GM23338 (cell line): ENCODE results near the gene MAP3K10. TPM values are rescaled to one million over a fixed set of nuclear protein-coding genes. Genes with fewer than 3 reads are reported as not detected.
"Not testable (repeated sequence)": the region's sequence is repeated elsewhere in the genome, so short reads cannot be mapped to it uniquely, and the experiment has no call there.

Experiments used
- ATAC-seq: fragments of 200-7000 bp; cut with Tn5 transposase; 3 replicates; pipeline ENCODE4 v1.9.1; 2020
- DNase-seq: peaks from one replicate; pipeline ENCODE4 v3.0.0-alpha.2; 2015; ENCODE audit warnings: low spot score
- H2AFZ ChIP-seq: fragments of 200-600 bp; sonication (generic); 2 replicates; pipeline ENCODE4 v1.8.0; 2016; ENCODE audit warnings: antibody characterized with exemption, mild to moderate bottlenecking, moderate library complexity
- H3F3A ChIP-seq: fragments of 200-600 bp; sonication (generic); replicated peaks from 2 replicates; pipeline ENCODE4 v1.8.0; 2017; ENCODE audit warnings: antibody characterized with exemption, mixed run types, low read depth
- H3K27ac ChIP-seq: fragments of 200-600 bp; sonication (generic); 2 replicates; pipeline ENCODE4 v1.6.1; 2016; ENCODE audit warnings: low read depth
- H3K27me3 ChIP-seq: fragments of 200-600 bp; sonication (generic); 2 replicates; pipeline ENCODE4 v1.8.0; 2016; ENCODE audit warnings: mild to moderate bottlenecking, mixed run types, moderate library complexity; ENCODE audit not compliant: insufficient read depth
- H3K36me3 ChIP-seq: fragments of 200-600 bp; sonication (generic); 2 replicates; pipeline ENCODE4 v1.8.0; 2016; ENCODE audit warnings: mild to moderate bottlenecking; ENCODE audit not compliant: insufficient read depth
- H3K4me1 ChIP-seq: fragments of 200-600 bp; sonication (generic); 2 replicates; pipeline ENCODE4 v1.8.0; 2016; ENCODE audit warnings: mild to moderate bottlenecking, moderate library complexity; ENCODE audit not compliant: insufficient read depth
- H3K4me2 ChIP-seq: fragments of 200-600 bp; sonication (generic); 2 replicates; pipeline ENCODE4 v1.7.1; 2017; ENCODE audit warnings: mixed run types
- H3K4me3 ChIP-seq: fragments of 200-600 bp; sonication (generic); 2 replicates; pipeline ENCODE4 v1.6.1; 2016; ENCODE audit warnings: mixed run types
- H3K79me2 ChIP-seq: fragments of 200-600 bp; sonication (generic); replicated peaks from 2 replicates; pipeline ENCODE4 v1.8.0; 2017; ENCODE audit warnings: mild to moderate bottlenecking; ENCODE audit not compliant: insufficient read depth
- H3K9me2 ChIP-seq: fragments of 200-600 bp; sonication (generic); 2 replicates; pipeline ENCODE4 v1.8.0; 2017; ENCODE audit not compliant: insufficient read depth
- H4K20me1 ChIP-seq: fragments of 200-600 bp; sonication (generic); replicated peaks from 2 replicates; pipeline ENCODE4 v1.8.0; 2017; ENCODE audit warnings: mild to moderate bottlenecking; ENCODE audit not compliant: insufficient read depth
- H3K27ac Mint-ChIP-seq: 2 replicates; pipeline ENCODE4 v1.8.0; 2020; ENCODE audit warnings: inconsistent platforms, mild to moderate bottlenecking, moderate library complexity, mixed read lengths
- H3K27me3 Mint-ChIP-seq: 3 replicates; pipeline ENCODE4 v1.8.0; 2022; ENCODE audit warnings: low read depth, mild to moderate bottlenecking, moderate library complexity, mixed read lengths, inconsistent platforms; ENCODE audit not compliant: insufficient read depth, poor library complexity
- H3K36me3 Mint-ChIP-seq: 3 replicates; pipeline ENCODE4 v1.8.0; 2021; ENCODE audit warnings: low read depth, mild to moderate bottlenecking, inconsistent platforms, moderate library complexity, mixed read lengths
- H3K4me1 Mint-ChIP-seq: 3 replicates; pipeline ENCODE4 v1.8.0; 2020; ENCODE audit warnings: mild to moderate bottlenecking, inconsistent platforms, mixed read lengths
- H3K4me3 Mint-ChIP-seq: 3 replicates; pipeline ENCODE4 v1.8.0; 2021; ENCODE audit warnings: moderate library complexity, mild to moderate bottlenecking, inconsistent platforms, mixed read lengths
- H3K9me3 Mint-ChIP-seq: 3 replicates; pipeline ENCODE4 v1.8.0; 2020; ENCODE audit warnings: moderate library complexity, mild to moderate bottlenecking, inconsistent platforms, mixed read lengths
- EZH2 ChIP-seq: fragments of 200-600 bp; sonication (generic); IDR thresholded peaks from one replicate; pipeline ENCODE4 v1.8.0; 2017; ENCODE audit warnings: antibody characterized with exemption, mild to moderate bottlenecking, low read depth; ENCODE audit not compliant: unreplicated experiment
- REST ChIP-seq: IDR thresholded peaks from one replicate; pipeline ENCODE4 v1.6.1; 2018; ENCODE audit warnings: antibody characterized with exemption; ENCODE audit not compliant: unreplicated experiment
- STAT1 ChIP-seq: IDR thresholded peaks from one replicate; pipeline ENCODE4 v1.6.1; 2016; ENCODE audit warnings: antibody characterized with exemption; ENCODE audit not compliant: unreplicated experiment
- ZNF114 ChIP-seq: fragments of 250-450 bp; sonication (Bioruptor Pico); IDR thresholded peaks from 2 replicates; pipeline ENCODE4 v1.5.0; 2020; ENCODE audit warnings: mild to moderate bottlenecking, moderate library complexity
- polyA plus RNA-seq: library from polyadenylated mRNA; unstranded; fragments of >200 nt; fragmentation: Nextera tagmentation; extraction: Ambion mirVana; gene quantifications from 2 replicates; pipeline ENCODE4 v1.2.1, GENCODE V29; 2016
- total RNA-seq: library from RNA; depleted of rRNA; stranded (reverse); fragments of >200 nt; shearing (Covaris generic); gene quantifications from 2 replicates; pipeline ENCODE4 v1.2.3, GENCODE V29; 2014
- TF ChIP-seq, protein P1 (sequence below): fragments of 250-450 bp; sonication (Bioruptor Pico); IDR thresholded peaks from 2 replicates; pipeline ENCODE4 v1.5.0; 2020; ENCODE audit warnings: mild to moderate bottlenecking, moderate library complexity

MAP3K10 gene
- total and polyA plus RNA-seq, 2 experiments from 2014 or later, result 5.9 to 13.7 TPM

DNA sequence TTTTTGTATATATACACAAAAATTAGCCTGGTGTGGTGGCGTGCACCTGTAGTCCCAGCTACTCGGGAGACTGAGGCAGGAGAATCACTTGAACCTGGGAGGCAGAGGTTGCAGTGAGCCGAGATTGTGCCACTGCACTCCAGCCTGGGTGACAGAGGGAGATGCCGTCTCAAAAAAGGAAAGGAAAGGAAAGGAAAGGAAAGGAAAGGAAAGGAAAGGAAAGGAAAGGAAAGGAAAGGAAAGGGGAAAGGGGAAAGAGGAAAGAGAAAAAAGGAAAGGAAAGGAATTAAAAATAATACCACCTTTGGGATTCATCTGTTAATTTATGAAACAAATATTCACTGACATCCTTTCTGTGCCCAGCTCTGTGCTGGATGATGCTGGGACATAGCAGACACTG is 27.8 kb downstream of the MAP3K10 start:
- Histone ChIP-seq H3F3A (peaks cover 13% of the 10 kb centered on the region), H3K27me3 (peaks cover 11% of the 10 kb centered on the region; the same call in 1 of the 2 replicates)
- not testable (repeated sequence) for H3K4me2 ChIP-seq, H3K4me1 ChIP-seq, H3K4me3 Mint-ChIP-seq, H3K9me2 ChIP-seq, ATAC-seq, H3K9me3 Mint-ChIP-seq, H3K79me2 ChIP-seq, H3K27ac ChIP-seq, DNase-seq, H2AFZ ChIP-seq, H3K27ac Mint-ChIP-seq, H3K36me3 Mint-ChIP-seq, H3K4me3 ChIP-seq, H4K20me1 ChIP-seq, H3K36me3 ChIP-seq, H3K4me1 Mint-ChIP-seq
- H3K27me3 Mint-ChIP-seq, result peaks cover 34% of the 10 kb centered on the region

DNA sequence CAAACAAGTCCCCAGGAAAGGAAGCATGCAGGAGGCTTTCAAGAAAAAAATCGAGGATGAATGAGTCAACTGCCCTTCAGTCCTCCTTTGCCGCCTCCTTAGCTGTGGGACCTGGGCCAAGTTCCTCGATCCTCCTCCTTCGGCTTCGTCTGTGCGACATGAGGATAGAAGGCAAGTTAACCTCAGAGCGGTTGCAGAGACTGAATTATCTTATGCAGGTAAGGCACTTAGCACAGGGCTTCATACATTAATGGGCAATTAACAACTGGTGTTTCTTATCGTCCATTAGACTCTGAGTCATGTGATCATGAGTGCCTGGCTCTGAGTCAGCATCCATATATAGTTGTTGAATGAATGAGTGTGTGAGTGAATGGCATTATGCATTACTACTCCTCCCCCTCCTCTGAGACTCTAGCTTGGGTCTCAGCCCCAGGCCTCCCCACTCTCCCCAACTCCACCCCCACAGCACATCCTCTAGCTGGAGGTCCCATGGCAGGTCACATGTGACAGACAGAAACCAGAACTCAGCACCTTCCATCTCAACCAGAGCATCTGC is 28.6 kb downstream of the MAP3K10 start:
- Histone ChIP-seq H3K4me2 (no peak overlapping the region), H2AFZ (no peak overlapping the region)

More for the DNA sequence above, 28.6 kb downstream of the MAP3K10 start:
- peaks cover 9% of the 10 kb centered on the region for H3K9me3 Mint-ChIP-seq
- H3K27ac ChIP-seq, result no peak overlapping the region
- peaks cover 34% of the 10 kb centered on the region for H3K27me3 Mint-ChIP-seq
- TF ChIP-seq ZNF114 (CRISPR knock-in tag) (no peak), REST (no peak), EZH2 (no peak), STAT1 (no peak)
- TF ChIP-seq, protein P1, sequence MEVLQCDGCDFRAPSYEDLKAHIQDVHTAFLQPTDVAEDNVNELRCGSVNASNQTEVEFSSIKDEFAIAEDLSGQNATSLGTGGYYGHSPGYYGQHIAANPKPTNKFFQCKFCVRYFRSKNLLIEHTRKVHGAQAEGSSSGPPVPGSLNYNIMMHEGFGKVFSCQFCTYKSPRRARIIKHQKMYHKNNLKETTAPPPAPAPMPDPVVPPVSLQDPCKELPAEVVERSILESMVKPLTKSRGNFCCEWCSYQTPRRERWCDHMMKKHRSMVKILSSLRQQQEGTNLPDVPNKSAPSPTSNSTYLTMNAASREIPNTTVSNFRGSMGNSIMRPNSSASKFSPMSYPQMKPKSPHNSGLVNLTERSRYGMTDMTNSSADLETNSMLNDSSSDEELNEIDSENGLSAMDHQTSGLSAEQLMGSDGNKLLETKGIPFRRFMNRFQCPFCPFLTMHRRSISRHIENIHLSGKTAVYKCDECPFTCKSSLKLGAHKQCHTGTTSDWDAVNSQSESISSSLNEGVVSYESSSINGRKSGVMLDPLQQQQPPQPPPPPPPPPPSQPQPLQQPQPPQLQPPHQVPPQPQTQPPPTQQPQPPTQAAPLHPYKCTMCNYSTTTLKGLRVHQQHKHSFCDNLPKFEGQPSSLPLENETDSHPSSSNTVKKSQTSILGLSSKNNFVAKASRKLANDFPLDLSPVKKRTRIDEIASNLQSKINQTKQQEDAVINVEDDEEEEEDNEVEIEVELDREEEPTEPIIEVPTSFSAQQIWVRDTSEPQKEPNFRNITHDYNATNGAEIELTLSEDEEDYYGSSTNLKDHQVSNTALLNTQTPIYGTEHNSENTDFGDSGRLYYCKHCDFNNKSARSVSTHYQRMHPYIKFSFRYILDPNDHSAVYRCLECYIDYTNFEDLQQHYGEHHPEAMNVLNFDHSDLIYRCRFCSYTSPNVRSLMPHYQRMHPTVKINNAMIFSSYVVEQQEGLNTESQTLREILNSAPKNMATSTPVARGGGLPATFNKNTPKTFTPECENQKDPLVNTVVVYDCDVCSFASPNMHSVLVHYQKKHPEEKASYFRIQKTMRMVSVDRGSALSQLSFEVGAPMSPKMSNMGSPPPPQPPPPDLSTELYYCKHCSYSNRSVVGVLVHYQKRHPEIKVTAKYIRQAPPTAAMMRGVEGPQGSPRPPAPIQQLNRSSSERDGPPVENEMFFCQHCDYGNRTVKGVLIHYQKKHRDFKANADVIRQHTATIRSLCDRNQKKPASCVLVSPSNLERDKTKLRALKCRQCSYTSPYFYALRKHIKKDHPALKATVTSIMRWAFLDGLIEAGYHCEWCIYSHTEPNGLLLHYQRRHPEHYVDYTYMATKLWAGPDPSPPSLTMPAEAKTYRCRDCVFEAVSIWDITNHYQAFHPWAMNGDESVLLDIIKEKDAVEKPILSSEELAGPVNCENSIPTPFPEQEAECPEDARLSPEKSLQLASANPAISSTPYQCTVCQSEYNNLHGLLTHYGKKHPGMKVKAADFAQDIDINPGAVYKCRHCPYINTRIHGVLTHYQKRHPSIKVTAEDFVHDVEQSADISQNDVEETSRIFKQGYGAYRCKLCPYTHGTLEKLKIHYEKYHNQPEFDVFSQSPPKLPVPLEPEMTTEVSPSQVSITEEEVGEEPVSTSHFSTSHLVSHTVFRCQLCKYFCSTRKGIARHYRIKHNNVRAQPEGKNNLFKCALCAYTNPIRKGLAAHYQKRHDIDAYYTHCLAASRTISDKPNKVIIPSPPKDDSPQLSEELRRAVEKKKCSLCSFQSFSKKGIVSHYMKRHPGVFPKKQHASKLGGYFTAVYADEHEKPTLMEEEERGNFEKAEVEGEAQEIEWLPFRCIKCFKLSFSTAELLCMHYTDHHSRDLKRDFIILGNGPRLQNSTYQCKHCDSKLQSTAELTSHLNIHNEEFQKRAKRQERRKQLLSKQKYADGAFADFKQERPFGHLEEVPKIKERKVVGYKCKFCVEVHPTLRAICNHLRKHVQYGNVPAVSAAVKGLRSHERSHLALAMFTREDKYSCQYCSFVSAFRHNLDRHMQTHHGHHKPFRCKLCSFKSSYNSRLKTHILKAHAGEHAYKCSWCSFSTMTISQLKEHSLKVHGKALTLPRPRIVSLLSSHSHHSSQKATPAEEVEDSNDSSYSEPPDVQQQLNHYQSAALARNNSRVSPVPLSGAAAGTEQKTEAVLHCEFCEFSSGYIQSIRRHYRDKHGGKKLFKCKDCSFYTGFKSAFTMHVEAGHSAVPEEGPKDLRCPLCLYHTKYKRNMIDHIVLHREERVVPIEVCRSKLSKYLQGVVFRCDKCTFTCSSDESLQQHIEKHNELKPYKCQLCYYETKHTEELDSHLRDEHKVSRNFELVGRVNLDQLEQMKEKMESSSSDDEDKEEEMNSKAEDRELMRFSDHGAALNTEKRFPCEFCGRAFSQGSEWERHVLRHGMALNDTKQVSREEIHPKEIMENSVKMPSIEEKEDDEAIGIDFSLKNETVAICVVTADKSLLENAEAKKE, result no peak
- H3K4me1 Mint-ChIP-seq, result peaks cover 9% of the 10 kb centered on the region
- ATAC-seq (no peak), DNase-seq (no peak)
- no peak overlapping the region for H3K27ac Mint-ChIP-seq
- H3K36me3 Mint-ChIP-seq, result peaks cover 5% of the 10 kb centered on the region
- H3K4me1 ChIP-seq, result no peaks in the 10 kb centered on the region; the same call in 1 of the 2 replicates
- no peaks in the 10 kb centered on the region for H3K36me3 ChIP-seq
- no peak overlapping the region for H3K4me3 ChIP-seq
- peaks cover 13% of the 10 kb centered on the region for H3F3A ChIP-seq
- no peaks in the 10 kb centered on the region for H3K9me2 ChIP-seq
- no peak overlapping the region for H3K4me3 Mint-ChIP-seq
- peaks cover 12% of the 10 kb centered on the region; the same call in 1 of the 2 replicates for H3K27me3 ChIP-seq
- 0 out of 2 replicates have a peak, but pooled peaks cover 3% of the 10 kb centered on the region for H4K20me1 ChIP-seq
- no peaks in the 10 kb centered on the region for H3K79me2 ChIP-seq
